GM12878 (cell line): ENCODE measurements around the gene SMAD5. TPM values are rescaled to one million over a fixed set of nuclear protein-coding genes. Genes with fewer than 3 reads are reported as not detected.

Experiments used
- ATF2 ChIP-seq: IDR thresholded peaks from 2 replicates; pipeline ENCODE4 v1.6.1; 2012; ENCODE audit warnings: low read length, inconsistent platforms
- BCL11A ChIP-seq: IDR thresholded peaks from 2 replicates; pipeline ENCODE4 v1.6.1; 2011; ENCODE audit warnings: low read depth, low read length
- BCL3 ChIP-seq: IDR thresholded peaks from 2 replicates; pipeline ENCODE4 v1.6.1; 2011; ENCODE audit warnings: borderline replicate concordance, low read depth, mild to moderate bottlenecking, moderate library complexity, low read length; ENCODE audit not compliant: insufficient read depth, poor library complexity, severe bottlenecking
- CBX3 ChIP-seq: fragments of 200-600 bp; sonication (generic); IDR thresholded peaks from 2 replicates; pipeline ENCODE4 v1.6.1; 2016; ENCODE audit warnings: low read depth, borderline replicate concordance
- CTCF ChIP-seq, 3 experiments: IDR thresholded peaks in 2 of 3; conservative IDR thresholded peaks in 1 of 3; 2 replicates each; pipeline ENCODE4 v1.5.1; 2011; ENCODE audit warnings: low read depth in 3 of 3, low read length in 3 of 3, mild to moderate bottlenecking in 3 of 3, control low read depth in 2 of 3, moderate library complexity in 2 of 3, inconsistent platforms in 1 of 3, mixed read lengths in 1 of 3; ENCODE audit not compliant: control insufficient read depth in 2 of 3, insufficient read depth in 1 of 3; ENCODE audit errors: extremely low read depth in 1 of 3
- FOS ChIP-seq: IDR thresholded peaks from 3 replicates; pipeline ENCODE4 v1.6.1; 2011; ENCODE audit warnings: borderline replicate concordance; ENCODE audit not compliant: insufficient read length; ENCODE audit errors: extremely low read depth
- GATAD2B ChIP-seq: fragments of 450-650 bp; conservative IDR thresholded peaks from 2 replicates; pipeline ENCODE4 v1.6.1; 2017; ENCODE audit warnings: low read depth, mild to moderate bottlenecking, moderate library complexity
- HDGF ChIP-seq: fragments of 450-650 bp; IDR thresholded peaks from 2 replicates; pipeline ENCODE4 v1.6.1; 2016; ENCODE audit warnings: antibody characterized with exemption
- IKZF2 ChIP-seq, 2 experiments: fragments of 450-650 bp; IDR thresholded peaks; 2 replicates each; pipeline ENCODE4 v1.6.1; 2017; ENCODE audit warnings: mild to moderate bottlenecking in 2 of 2, moderate library complexity in 2 of 2
- IRF4 ChIP-seq: IDR thresholded peaks from 2 replicates; pipeline ENCODE4 v1.6.1; 2011; ENCODE audit warnings: low read depth, low read length
- MEF2B ChIP-seq: fragments of 450-650 bp; IDR thresholded peaks from 2 replicates; pipeline ENCODE4 v1.6.1; 2018; ENCODE audit warnings: mild to moderate bottlenecking, moderate library complexity; ENCODE audit not compliant: partially characterized antibody, poor library complexity, severe bottlenecking
- MTA3 ChIP-seq: IDR thresholded peaks from 2 replicates; pipeline ENCODE4 v1.6.1; 2012; ENCODE audit warnings: low read length, inconsistent platforms, borderline replicate concordance
- MYC ChIP-seq: IDR thresholded peaks from 2 replicates; pipeline ENCODE4 v1.6.1; 2011; ENCODE audit warnings: mild to moderate bottlenecking, low read length, moderate library complexity, inconsistent platforms; ENCODE audit not compliant: insufficient read depth, insufficient replicate concordance, insufficient read length, severe bottlenecking
- NBN ChIP-seq: fragments of 450-650 bp; IDR thresholded peaks from 2 replicates; pipeline ENCODE4 v1.6.1; 2016
- NR2F1 ChIP-seq: fragments of 450-650 bp; conservative IDR thresholded peaks from 2 replicates; pipeline ENCODE4 v1.6.1; 2017; ENCODE audit warnings: mild to moderate bottlenecking
- POLR2A ChIP-seq: IDR thresholded peaks from 2 replicates; pipeline ENCODE4 v1.6.1; 2011; ENCODE audit warnings: low read depth, mild to moderate bottlenecking, low read length
- PRDM15 ChIP-seq: fragments of 450-650 bp; formaldehyde crosslinking; IDR thresholded peaks from 2 replicates; pipeline ENCODE4 v1.4.0; 2020; ENCODE audit warnings: mild to moderate bottlenecking, moderate library complexity
- RELB ChIP-seq: fragments of 450-650 bp; IDR thresholded peaks from 2 replicates; pipeline ENCODE4 v1.6.1; 2017; ENCODE audit warnings: low read depth, mild to moderate bottlenecking, moderate library complexity
- SMAD1 ChIP-seq: fragments of 450-650 bp; IDR thresholded peaks from 2 replicates; pipeline ENCODE4 v1.6.1; 2018; ENCODE audit warnings: mild to moderate bottlenecking, low read depth; ENCODE audit not compliant: partially characterized antibody
- TCF3 ChIP-seq: IDR thresholded peaks from 2 replicates; pipeline ENCODE4 v1.6.1; 2012; ENCODE audit warnings: low read depth, mild to moderate bottlenecking, low read length, borderline replicate concordance; ENCODE audit not compliant: insufficient read depth
- TCF7 ChIP-seq: IDR thresholded peaks from 2 replicates; pipeline ENCODE4 v1.6.1; 2014; ENCODE audit warnings: antibody characterized with exemption, borderline replicate concordance
- polyA plus RNA-seq, 11 experiments: library from polyadenylated mRNA; depleted of rRNA in 4 of 11; unstranded in 6 of 11; stranded (reverse) in 5 of 11; fragments of >200 nt; fragmentation: Nextera tagmentation in 4 of 11; fragmentation: Illumina TruSeq in 1 of 11; extraction: Ambion mirVana in 4 of 11; extraction: Trizol in 1 of 11; gene quantifications; 1 replicate in 1 of 11; 2 replicates in 10 of 11; pipeline versions ENCODE4 v1.2.1 to v1.2.3, GENCODE V29; 2011 to 2016; ENCODE audit warnings: inconsistent platforms in 2 of 11, missing spikeins in 2 of 11, low read depth in 1 of 11
- total RNA-seq, 4 experiments: library from RNA; depleted of rRNA in 3 of 4; stranded (reverse); fragments of >200 nt in 3 of 4; fragmentation: Illumina TruSeq in 1 of 4; extraction: Trizol in 1 of 4; gene quantifications; 2 replicates each; pipeline versions ENCODE4 v1.2.1 to v1.2.3, GENCODE V29; 2013 to 2021

Gene SMAD5
- total and polyA plus RNA-seq, 10 of the 15 experiments (the other 5 are each of a cell fraction or from before 2014, with no cell fraction given): 3.6 to 40.6 (median 11.7) TPM

- TF ChIP-seq MYC (no peak), NBN (no peak), CTCF (IDR thresholded peaks at IDR 0.05 in 2 of 3, conservative IDR thresholded peaks at IDR 0.05 in 1 of 3; ENCODE audit: control insufficient read depth in 2 of 3, extremely low read depth in 1 of 3, insufficient read depth in 1 of 3, low read depth in 3 of 3, low read length in 3 of 3) (no peak), MEF2B (peak; percentile 90), BCL3 (peak; percentile 81), SMAD1 (no peak), HDGF (no peak), BCL11A (peak; percentile 59; the same call in 1 of the 2 replicates), MTA3 (no peak), IKZF2 (IDR thresholded peaks at IDR 0.05) (peak; percentile 37 to 66; a peak in 2 of 4 replicates), TCF7 (no peak), FOS (no peak), POLR2A (no peak), TCF3 (no peak), IRF4 (peak; percentile 85), PRDM15 (CRISPR knock-in tag) (no peak), NR2F1 (no peak), CBX3 (no peak), GATAD2B (peak; percentile 57; the same call in 1 of the 2 replicates), RELB (peak; percentile 53; the same call in 1 of the 2 replicates), ATF2 (peak; percentile 62)
These were observed 24.4 kb upstream of the SMAD5 start (continued) for GRCh38 chr5:136108180-136108611.
